HFF-Myc (cell line): ENCODE data around the gene CDK15.
A peak's percentile ranks its signal among the peaks of the same experiment; 100 is the strongest.

Experiments used
- DNase-seq: peaks from one replicate; pipeline ENCODE4 v3.0.0-alpha.2; 2011; ENCODE audit warnings: low read depth; ENCODE audit errors: extremely low read depth
- H3K4me3 ChIP-seq: replicated peaks from 2 replicates; pipeline ENCODE4 v1.5.1; 2011; ENCODE audit warnings: low read depth, mild to moderate bottlenecking, control low read depth, low read length
- CTCF ChIP-seq: IDR thresholded peaks from 2 replicates; pipeline ENCODE4 v1.5.1; 2012; ENCODE audit warnings: mild to moderate bottlenecking, low read depth, low read length, control low read depth; ENCODE audit errors: missing control alignments

CDK15 gene

GRCh38 chr2:201777869-201778268, 28.5 kb upstream of the CDK15 start:
- peak overlapping the region; percentile 89; the same call in 1 of the 2 replicates for H3K4me3 ChIP-seq
- no peak for DNase-seq
- TF ChIP-seq CTCF: no peak

GRCh38 chr2:201779901-201780673, 26.2 kb upstream of the CDK15 start:
- DNase-seq: no peak
- TF ChIP-seq CTCF: no peak
- H3K4me3 ChIP-seq: peak overlapping the region; percentile 89

DNA sequence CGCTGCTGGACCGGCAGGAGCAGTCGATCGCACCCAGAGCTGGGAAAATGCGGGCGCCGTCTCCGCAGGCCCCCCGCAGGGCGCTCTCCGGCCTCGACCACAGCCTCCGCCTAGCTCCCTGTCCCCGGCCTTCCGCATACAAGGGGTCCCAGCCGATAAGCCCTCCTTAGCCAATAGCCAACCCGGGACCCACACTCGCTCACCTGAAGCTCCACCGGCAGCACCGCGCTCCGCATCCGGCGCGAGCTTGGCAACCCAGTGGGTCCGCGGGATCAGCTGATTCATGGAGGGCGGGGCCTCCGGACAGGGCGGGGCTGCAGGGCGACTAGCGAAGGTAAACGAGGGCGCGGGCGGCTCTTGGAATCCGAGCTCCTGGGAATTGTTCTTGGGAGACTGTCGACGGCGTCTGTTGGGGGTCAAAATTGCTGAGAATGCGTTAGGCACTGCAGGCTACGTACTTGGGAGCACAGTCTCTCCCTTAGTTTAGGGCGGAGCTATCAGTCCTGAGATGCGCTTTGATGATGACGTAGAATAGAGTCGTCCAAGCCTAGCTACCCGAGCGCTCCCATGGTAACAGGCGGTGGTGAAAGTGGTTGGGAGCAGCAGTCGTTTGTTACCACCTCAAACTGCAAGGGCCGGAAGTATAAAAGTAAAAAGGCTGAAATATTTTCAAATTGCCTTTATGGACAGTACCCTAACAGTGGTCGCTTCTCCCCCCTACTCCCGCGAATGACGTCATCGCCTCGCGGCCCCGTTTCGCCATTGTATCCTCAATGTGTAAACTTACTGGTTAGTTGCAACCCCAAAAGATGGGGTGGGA, 25.5 kb upstream of the CDK15 start, which contains the start of gene ALS2:
Gene ALS2 (minus strand): TSS at position 260 of the 820 bp plus-strand sequence. CDS start 12,048 bp downstream, outside the sequence.
- DNase-seq: peak; percentile 100
- H3K4me3 ChIP-seq: peak within 1 kb of the TSS; percentile 89
- TF ChIP-seq CTCF: no peak

- TF ChIP-seq CTCF: no peak
- no peak for DNase-seq
- H3K4me3 ChIP-seq: peak overlapping the region; percentile 89
These were observed 24.7 kb upstream of the CDK15 start for GRCh38 chr2:201781557-201782051.

- H3K4me3 ChIP-seq: no peak overlapping the region
- TF ChIP-seq CTCF: no peak
- DNase-seq: no peak
These were observed 21.8 kb upstream of the CDK15 start for GRCh38 chr2:201784563-201784962.

DNA sequence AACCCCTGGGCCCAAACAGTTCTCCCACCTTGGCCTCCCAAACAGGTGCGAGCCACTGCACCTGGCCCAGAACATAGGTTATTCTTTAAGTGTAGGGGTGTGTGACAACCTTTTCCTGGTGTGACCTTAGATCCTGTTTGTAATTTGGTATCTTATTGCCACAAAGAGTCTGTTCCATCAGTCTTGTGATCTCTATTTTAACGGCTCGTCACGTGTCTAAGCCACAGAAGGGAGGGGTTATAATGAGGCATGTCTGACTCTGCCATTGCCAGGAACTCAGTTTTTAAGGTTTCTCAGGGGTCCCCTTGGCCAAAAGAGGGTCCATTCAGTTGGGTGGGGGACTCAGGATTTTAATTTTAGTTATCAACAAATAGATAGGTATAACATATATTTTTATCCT, 21.2 kb upstream of the CDK15 start:
- no peak overlapping the region for H3K4me3 ChIP-seq
- no peak for TF ChIP-seq CTCF
- no peak for DNase-seq
